ENCODE measurements around the gene CRISPLD2.

The CRISPLD2 gene

GRCh38 chr16:84884596-84885341 is 65.0 kb downstream of the CRISPLD2 start:
- no peak for DNase-seq (ENCODE audit: low spot score)

GRCh38 chr16:84885342-84885910 is 65.6 kb downstream of the CRISPLD2 start:
- no peak for DNase-seq (ENCODE audit: low spot score)

DNA sequence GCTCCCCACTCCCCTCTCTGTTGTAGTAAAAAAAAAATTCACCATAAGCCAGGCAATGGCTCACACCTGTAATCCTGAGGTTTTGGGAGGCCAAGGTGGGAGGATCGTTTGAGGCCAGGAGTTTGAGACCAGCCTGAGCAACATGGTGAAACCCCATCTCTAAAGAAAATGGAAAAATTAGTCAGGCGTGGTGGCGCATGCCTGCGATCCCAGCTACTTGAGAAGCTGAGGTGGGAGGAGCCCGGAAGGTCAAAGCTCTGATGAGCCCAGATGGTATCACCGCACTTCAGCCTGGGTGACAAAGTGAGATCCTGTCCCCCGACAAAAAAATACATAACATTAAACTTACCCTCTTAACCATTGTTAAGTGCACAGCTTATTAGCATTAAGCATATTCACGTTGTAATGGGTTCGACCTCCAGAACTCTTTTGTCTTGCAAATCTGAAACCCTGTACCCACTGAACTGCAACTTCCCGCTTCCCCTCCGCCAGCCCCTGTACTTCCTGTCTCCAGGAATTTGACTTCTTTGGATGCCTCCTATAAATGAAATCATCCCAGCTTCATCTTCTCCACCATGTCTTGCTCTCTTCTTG is 66.8 kb downstream of the CRISPLD2 start:
- DNase-seq (ENCODE audit: low spot score): no peak

DNA sequence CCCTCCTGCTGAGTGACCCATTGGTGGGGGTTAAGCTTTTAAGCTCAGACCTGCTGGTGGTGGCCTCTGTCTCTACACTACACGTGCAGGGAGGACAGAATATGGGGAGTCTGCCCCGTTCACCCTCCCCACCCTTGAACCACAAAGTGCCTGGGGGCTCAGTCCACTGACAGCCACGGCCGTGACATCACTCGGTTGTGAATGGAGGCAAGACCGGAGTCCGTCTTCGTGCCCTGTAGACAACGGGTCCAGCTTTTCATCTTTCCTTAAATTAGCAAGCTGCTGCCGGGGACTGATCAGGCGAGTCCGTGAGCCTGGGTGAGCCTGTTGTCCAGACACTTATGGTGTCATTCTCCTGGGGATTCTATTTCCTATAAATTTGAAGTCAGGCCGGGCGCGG is 67.4 kb downstream of the CRISPLD2 start:
- DNase-seq (ENCODE audit: low spot score): no peak

DNA sequence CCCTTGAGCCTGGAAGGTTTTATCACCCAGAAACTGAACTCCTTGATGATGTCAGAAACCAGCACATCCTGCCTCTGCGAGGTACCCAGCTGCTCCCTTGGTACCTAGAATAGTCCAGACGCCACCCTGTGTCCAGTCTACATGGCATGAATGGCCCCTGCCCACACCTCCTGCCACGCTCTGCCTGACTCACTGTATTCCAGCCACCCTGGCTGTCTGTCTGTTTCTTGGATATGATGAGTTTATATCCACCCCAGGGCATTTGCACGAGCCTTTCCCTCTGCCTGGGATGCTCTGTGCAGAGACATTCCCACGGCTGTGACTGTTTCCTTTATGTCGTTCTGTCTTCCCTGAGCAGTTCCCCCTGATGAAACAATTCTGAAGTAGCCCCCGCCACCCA is 68.7 kb downstream of the CRISPLD2 start:
- no peak for DNase-seq (ENCODE audit: low spot score)

DNA sequence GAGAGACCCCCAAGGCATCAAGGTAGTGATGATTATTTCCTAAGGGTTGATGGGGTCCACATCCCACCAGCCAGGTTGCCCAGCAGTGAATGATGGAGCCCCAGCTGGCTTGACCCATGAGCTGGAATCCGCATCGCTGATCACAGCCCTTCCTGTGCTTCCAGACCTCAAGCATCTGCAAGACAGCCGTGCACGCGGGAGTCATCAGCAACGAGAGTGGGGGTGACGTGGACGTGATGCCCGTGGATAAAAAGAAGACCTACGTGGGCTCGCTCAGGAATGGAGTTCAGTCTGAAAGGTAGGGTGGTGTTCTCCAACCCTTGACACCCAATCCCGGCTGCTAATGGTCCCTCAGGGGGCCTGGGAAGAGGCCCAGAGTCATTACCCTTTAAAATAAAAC is 69.3 kb downstream of the CRISPLD2 start:
- no peak for DNase-seq (ENCODE audit: low spot score)

DNA sequence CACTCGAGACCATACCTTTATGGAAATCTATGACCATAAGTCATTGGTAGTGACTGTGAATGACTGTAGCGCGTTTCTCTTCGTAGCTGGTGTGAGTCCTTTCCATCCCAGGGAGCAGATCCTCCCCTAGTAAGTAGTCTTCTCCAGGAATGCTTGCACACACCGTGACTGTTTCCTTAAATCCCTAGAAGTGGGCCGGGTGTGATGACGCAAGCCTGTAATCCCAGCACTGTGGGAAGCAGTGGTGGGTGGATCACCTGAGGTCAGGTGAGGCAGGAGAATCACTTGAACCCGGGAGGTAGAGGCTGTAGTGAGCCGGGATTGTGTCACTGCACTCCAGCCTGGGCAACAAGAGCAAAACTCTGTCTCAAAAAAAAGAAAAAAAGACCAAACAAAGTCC is 70.6 kb downstream of the CRISPLD2 start:
- DNase-seq (ENCODE audit: low spot score): no peak

- DNase-seq (ENCODE audit: low spot score): no peak
Observed at GRCh38 chr16:84891149-84891795, 71.5 kb downstream of the CRISPLD2 start.

DNA sequence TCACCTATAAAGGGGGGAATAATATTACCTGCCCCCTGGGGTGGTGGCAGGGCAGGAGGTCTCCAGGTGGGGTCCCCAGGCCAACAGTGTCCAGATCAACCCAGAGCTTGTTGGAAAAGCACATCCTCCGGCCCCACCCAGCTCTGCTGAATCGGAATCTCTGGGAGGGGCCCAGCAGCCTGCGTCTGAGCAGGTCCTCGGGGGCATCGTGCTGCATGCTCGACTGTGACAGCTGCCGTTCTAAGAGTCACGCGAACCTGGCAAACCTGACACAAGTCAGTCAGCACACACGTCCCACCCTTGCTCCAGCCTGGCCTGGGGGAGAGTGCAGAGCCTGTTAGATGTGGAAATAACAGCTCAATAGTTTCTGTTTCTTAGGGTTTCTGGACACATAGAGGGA is 72.3 kb downstream of the CRISPLD2 start:
- no peak for DNase-seq (ENCODE audit: low spot score)

DNA sequence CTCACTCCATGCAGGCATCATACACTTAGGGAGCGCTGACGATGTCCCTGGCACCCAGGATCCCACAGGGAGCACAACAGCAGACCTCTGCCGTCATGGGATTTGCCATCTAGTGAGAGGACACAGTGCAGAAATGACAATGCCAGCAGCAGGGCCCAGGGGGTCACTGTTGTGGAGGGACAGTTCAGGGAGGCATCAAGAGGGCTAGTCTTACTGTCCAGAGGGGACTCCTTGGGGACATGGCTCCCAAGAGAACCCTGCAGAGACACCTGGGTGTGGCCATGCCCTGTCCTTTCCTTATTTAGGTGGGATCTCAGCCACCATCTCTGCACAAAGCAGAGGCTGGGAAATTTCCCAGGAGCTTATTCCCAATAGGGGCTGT is 73.7 kb downstream of the CRISPLD2 start:
- DNase-seq (ENCODE audit: low spot score): no peak

DNA sequence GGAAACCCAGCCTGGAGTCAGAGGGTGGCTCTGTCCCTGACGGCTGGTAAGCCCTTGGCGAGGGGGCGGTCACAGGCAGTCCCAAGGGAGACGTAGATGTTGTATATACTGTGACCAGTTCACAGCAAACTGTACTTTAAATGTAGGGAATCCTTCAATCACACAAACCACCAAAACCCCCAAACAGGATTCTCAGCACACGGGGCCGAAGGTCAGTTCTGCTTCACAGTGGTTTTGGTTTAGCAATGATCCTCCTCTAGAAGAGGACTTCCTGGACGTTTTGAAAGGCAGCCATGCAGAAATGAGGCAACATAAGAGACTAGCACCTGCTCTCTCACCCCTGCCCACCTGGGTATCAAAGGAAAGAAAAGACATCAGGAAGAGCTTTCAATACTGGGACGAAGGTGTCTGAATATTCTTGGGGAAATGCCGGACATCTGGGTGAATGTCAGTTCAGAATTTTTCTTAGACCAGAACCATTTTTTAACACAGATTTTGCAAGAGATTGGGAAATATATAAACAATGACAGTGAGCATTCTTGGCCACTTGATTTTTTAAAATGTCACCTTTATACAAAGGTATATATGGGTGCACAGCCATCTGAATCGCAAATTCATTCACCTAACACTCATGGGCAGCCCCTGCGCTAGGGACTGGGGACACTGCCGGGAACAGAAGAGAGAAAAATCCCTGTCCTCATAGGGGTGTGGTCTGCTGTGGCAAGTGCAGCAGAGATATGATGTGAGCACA is 74.2 kb downstream of the CRISPLD2 start:
- no peak for DNase-seq (ENCODE audit: low spot score)

DNA sequence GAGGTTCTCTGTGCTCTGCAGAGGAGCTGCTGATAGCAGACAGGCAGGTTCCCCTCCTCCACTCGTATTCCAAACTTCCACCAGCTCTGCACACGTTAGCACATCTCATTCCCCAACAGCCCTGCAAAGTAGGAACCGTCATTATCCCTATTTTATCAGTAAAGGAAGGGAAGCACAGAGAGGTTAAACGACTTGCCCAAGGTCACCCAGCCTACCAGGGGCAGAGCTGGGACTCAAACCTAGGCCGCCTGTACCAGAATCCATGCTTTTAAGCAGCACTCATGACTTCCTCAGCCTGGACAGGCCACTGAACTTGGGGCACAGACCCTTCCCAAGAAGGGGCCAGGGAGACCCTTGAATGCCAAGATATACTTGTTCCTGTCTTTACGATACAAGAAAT is 75.2 kb downstream of the CRISPLD2 start:
- no peak for DNase-seq (ENCODE audit: low spot score)

DNA sequence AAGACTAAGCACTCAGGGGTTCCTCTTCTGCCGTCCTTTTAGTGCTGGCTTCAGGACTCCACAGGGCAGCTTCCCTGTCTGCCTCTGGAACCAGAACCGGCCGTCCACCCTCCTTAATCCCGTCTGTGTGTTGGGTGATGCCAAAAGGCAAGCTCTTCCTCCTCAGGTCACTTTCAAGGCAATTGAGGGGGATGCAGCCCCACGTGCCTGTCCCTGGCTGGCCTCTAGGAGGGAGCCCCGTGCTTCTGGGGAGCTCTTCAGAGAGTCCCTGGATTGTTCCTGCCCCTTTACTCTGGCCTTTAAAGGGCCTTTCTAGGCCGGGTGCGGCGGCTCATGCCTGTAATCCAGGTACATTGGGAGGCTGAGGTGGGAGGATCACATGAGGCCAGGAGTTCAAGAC is 77.1 kb downstream of the CRISPLD2 start:
- no peak for DNase-seq (ENCODE audit: low spot score)

GRCh38 chr16:84897911-84898377 is 78.2 kb downstream of the CRISPLD2 start:
- DNase-seq (ENCODE audit: low spot score): no peak

DNA sequence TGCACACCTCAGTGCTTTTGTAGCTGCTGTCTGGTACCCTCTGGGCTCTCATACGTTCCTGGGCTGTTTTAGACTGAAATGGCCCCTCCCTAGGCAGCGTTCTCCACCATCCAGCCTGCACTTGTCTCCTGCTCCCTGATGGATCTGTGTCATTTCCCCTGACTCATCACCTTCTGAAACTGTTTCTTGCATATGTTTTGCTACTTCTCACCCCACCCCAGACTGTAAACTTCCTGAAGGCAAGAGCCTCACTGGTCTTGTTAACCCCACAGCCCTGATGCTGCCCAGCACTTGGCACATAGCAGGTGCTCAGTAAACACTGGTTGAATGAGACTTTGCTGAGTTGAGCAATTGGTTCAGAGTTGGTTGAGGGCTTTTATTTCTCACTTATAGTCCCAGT is 78.7 kb downstream of the CRISPLD2 start:
- DNase-seq (ENCODE audit: low spot score): no peak

DNA sequence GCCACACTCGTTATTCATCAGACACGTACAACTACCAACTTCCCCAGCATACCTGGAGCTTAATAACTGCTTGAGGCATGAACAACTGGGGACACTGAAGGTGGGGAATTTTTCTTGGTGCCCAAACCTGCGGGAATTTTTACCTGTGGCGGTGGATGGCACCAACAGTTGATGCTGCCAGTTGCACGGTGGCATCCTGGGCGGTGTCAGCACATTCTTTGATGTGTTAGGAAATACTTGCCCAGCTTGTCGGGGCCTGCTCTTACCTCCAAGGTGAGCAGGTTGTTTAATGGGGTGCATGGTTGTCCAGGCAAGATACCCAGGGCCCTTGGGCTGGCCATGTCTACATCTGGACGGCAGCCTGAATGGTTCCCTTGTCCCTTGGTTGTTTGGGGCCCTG is 79.6 kb downstream of the CRISPLD2 start:
- DNase-seq (ENCODE audit: low spot score): no peak

- DNase-seq (ENCODE audit: low spot score): no peak
Observed at GRCh38 chr16:84905965-84906460, 86.2 kb downstream of the CRISPLD2 start.

DNA sequence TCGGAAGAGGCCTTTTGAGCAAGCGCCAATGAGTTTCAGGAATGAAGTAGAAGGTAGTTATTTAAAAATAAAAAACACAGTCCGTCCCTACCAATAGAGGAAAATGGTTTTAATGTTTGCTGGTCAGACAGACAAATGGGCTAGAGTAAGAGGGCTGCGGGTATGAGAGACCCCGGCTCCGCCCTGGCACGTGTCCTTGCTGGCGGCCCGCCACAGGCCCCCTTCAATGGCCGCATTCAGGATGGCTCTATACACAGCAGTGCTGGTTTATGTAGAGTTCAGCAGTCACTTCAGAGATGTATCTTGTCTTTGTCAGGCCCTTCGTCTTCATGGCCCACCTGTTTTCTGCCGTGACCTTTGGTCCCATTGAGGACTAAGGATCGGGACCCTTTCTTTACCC is 87.3 kb downstream of the CRISPLD2 start:
- DNase-seq (ENCODE audit: low spot score): no peak

DNA sequence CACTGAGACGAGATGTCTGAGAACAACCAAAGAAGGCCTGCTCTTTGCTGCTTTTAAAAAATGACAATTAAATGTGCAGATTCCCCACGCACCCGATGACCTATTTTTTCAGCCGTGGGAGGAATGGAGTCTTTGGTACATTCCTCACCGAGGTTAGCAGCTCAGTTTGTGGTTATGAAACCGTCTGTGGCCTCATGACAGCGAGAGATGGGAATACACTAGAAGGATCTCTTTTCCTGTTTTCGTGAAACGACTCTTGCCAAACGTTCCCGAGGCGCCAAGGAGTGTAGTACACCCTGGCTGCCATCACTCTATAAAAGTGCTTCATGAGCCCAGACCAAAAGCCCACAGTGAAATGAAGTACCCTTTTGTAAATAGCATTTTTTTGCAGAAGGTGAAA is 87.8 kb downstream of the CRISPLD2 start:
- DNase-seq (ENCODE audit: low spot score): no peak

GRCh38 chr16:84909476-84910085 is 89.8 kb downstream of the CRISPLD2 start:
- DNase-seq (ENCODE audit: low spot score): no peak

GRCh38 chr16:84911486-84912216 is 91.9 kb downstream of the CRISPLD2 start:
- no peak for DNase-seq (ENCODE audit: low spot score)

Data from CD4-positive, alpha-beta T cell treated with Interleukin-2 at 100 ng/mL for 4 hours (primary cell).